Activated T-cell treated with anti-CD3 and anti-CD28 coated beads, Interleukin-2, amount 50 U/mL, for 1 hour (primary cell): ENCODE results near the gene NECAB2.

Source experiments
- DNase-seq: peaks from one replicate; pipeline ENCODE4 v3.0.0-alpha.2; 2020

NECAB2 gene

GRCh38 chr16:83968306-83968851 lies 335 bp downstream of the NECAB2 start:
- DNase-seq = no peak

DNA sequence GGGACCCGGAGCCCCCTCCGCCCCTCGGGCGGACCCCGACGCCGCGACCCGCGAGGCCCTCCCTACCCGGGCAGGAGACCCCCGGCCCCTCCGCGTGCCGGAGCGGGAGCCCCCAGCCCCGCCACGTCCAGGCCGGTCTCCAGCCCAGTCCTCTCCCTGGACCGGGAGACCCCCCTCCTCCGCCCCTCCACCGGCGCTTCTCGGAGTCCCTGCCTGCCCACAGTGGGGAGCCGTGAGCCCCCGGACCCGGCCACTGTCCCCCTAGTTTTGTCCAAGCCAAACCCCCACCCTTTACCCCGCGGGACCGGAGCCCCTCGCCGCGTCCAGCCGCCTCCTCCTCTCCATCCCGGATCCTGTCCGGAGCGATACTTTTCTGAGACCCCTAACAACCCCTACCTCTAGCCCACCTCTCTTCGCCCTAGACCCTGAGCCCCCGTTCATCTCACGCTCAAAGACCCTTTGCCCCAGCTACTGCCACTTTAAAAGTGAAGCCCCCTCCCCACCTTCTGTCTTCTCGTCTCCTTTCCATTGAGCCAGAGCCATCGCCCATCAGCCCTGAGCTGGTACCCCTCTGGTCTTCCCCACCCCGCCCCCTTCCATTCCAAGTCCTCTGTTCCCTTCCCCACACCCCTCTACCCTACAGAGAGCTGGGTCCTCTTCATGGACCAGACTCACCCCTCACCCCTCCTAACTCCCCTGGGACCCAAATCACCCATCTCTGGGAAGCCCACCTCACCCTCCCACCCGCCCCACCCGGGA lies 1.0 kb downstream of the NECAB2 start:
- DNase-seq = no peak

DNA sequence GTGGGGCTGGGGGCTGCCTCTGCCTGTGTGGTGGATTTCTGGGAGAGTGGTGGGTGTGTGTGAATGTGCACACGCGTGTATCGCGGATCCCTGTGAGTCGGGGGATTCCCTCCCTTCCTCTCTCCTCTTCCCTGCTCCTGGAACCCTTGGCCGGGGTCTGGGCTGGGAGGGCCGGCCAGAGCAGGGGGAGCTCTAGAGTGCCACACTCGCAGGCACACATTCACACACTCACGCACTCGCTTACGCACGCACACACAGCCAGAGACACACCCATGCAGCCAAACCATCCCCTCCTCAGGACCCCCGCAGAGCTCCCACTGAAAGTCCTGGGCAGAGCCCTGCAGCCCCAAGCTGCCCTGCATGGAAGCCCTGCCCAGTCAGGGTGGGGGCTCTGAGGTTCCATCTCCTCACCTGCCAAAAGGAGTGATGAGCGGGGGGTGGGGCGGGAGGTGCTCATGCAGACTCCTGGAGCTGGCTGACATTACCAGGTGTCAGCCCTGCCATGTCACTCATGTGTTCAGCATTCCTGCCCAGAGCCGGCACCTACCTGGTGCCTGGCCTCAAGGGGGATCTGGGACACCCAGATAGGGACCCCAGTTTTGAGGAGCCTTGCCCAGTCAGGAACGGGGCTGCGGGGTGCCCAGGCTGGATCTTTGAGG lies 1.9 kb downstream of the NECAB2 start:
- DNase-seq = no peak

- no peak for DNase-seq
Measured at GRCh38 chr16:83970430-83970815, 2.4 kb downstream of the NECAB2 start.

GRCh38 chr16:83971165-83972130 lies 3.4 kb downstream of the NECAB2 start:
- no peak for DNase-seq

- DNase-seq = no peak
Measured at GRCh38 chr16:83972256-83973008, 4.4 kb downstream of the NECAB2 start.

DNA sequence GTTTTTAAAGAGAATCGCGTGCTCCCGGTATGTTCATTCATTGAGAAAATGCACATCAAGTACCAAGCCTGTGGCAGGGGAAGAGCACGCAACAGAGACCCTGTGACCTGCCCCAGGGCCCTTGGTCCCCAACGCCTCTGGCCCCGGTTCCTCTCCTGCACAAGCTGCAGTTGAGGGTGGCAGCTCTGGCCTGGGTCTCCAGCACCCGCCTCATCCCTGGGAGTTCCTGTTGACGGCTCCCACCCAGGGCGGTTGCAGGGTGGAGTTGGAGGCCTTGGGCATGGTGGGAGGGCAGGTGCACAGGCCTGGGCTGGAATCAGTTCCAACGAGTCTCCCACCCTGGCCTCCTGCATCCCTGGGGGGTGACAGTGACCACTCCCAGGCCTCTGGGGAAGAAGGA lies 5.0 kb downstream of the NECAB2 start:
- DNase-seq = no peak

DNA sequence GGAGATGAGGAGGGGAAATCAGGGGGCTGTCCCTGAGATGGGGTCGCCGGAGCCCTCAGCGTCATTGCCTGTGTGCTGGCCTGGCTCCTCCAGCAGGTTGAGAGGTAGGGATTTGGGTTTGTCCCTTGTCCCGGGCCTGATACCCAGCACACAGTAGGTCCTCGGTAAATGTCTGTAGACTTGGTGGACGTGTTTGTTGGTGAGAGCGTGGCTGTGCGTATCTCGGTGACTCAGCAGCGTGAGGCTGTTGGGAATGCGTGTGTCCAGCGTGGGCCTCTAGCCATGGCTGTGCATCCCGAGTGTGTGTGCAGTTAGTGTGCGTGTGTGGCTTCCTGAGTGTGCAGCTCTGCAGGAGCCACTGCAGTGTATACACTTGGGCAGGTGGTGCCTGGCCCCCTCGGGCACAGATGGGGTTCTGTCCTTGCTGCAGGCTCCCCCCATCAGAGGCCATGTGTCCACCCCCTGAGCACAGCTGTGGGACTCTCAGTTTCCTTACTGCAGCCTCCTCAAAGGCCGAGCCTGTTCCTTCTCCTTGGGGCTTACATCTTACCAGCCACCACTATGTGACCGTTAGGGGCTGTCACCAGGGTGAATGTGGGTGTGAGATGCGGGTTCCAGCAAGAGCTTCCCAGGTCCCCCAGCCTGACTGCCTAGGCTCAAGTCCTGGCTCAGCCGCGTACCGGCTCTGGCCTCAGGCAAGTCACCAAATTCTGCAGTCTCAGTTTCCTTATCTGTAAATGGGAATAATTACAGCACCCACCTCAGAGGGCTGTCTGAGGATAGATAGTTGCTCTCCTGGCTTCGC lies 5.7 kb downstream of the NECAB2 start:
- no peak for DNase-seq

GRCh38 chr16:83974475-83974874 lies 6.4 kb downstream of the NECAB2 start:
- DNase-seq = no peak

DNA sequence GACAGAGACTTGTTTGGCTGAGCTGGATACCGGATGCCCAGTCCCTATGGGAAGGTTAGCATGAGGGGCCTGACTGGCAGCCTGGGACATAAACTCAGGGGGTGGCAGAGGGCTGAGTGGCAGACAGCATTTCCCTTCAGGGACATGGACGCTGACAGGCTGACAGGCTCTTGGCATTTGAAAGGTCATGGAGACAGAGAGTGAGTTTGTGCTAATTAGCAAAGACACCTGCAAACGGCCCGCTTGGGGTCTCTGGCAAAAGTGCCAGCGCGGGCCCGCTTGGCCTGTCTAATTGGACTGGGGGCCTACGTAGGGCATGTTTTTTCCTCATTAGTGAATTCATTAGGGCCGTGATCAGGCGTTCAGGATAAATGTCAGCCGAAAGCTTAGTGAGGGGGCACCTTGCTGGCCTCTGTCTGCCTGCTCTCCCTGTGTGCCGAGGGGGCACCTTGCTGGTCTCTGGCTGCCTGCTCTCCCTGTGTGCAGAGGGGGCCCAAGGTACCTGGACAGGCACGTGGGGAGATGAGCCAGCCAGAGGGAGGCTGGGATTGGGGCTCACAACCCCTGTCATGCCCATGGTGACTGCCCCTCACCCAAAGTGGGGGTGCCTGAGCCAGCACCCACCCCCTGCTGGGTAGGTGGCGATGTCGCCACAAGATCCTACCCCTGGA lies 7.7 kb downstream of the NECAB2 start:
- no peak for DNase-seq

GRCh38 chr16:83977056-83977815 lies 9.2 kb downstream of the NECAB2 start:
- no peak for DNase-seq

GRCh38 chr16:83978401-83978904 lies 10.4 kb downstream of the NECAB2 start:
- DNase-seq = no peak

DNA sequence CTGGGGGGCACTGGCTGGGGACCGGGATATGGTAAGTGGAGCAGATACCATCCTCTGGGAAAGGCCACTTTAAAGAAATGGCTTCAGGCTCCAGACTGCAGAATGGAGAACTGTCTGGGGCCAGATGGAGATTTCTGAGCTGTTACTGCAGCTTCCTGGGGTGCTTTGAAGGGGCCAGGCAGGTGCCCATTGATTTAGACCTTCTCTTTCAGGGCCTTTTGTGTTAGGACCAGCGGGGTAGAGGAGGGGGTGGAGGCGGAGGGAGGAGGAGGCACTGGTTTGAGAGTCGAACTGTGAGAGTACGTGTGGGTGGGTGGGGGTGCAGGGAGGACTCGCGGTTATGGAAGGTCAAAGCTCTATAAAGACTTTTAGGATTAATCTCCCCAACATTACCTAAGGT lies 11.4 kb downstream of the NECAB2 start:
- DNase-seq = no peak

GRCh38 chr16:83980794-83981193 lies 12.8 kb downstream of the NECAB2 start:
- no peak for DNase-seq

DNA sequence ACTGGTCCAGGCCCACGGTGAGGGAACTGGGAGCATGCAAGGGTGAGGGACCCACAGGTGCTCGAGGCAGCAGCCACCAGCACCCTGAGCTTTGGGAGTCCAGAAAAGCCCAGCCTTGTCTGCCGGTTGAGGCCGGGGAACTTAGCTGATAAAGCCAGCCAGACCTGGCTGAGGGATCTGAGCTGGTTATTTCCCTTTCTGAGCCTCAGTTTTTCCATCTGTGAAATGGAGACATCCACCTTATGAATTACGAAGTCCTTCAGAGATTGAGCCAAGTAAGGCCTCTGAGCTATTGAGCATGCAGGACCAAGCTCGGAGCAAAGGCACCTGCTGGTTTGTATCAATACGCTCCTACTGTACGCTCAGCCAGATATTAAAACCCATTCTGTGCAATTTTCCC lies 13.8 kb downstream of the NECAB2 start:
- DNase-seq = no peak

GRCh38 chr16:83983491-83983890 lies 15.4 kb downstream of the NECAB2 start:
- DNase-seq = no peak

DNA sequence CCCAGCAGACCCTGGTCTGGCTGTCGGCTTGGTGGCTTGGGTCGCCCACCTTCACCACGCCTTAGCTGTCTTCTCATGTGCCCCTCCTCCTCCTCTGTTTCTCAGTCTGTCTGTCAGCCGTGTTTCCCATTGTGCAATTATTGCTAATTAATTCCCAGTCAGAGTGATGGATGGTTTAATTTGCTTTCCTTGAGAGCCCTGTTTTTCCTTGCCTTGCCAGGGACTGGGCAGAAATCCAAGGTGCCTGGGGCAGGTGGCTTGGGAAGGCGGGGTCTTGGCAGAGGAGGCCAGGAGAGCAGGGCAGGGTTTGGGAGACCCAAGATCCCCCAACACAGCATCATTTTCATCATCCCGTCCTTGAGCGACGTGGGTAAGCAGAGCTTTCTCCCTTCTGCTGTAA lies 21.3 kb downstream of the NECAB2 start:
- DNase-seq = no peak

DNA sequence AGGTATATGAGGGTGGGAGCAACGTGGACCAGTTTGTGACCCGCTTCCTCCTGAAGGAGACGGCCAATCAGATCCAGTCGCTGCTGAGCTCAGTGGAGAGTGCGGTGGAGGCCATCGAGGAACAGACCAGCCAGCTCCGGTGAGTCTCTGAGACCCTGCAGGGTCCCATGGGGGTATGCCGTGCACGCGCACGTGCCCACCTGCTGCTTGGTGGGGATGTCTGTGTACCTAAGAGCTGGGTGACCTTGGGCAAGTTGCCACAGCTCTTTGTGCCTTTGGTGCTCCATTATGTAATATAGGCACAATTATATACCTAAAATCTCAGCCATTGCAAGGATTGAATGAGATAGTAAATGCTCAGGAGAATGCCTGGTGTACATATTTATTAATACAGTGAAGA lies 22.4 kb downstream of the NECAB2 start:
- no peak for DNase-seq

GRCh38 chr16:83992624-83993023 lies 24.6 kb downstream of the NECAB2 start:
- DNase-seq = no peak

DNA sequence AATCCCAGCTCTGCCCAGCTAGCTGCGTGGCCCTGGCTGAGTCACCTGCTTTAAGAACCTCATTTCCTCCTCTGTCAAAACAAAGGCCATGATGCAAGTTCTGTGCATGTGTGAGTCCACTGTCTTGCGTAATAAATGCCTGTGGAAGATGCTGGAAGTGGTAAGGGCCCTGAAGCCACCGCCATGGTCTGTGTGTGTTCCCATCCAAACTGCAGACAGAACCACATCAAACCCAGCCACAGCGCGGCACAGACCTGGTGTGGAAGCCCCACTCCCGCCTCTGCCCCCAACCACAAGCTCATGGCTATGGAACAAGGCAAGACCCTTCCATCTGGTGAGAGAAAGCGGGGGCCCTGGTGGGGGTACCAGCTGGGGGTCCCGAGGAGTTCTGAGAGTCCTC lies 26.0 kb downstream of the NECAB2 start:
- no peak for DNase-seq
